GM18873 (cell line): ENCODE results near the gene MACROD2.

ENCODE experiments used
- ATAC-seq: cut with Tn5 transposase; IDR thresholded peaks from one replicate; pipeline ENCODE4 v1.9.1; 2021; ENCODE audit warnings: mild to moderate bottlenecking, moderate library complexity, moderate number of reproducible peaks; ENCODE audit not compliant: unreplicated experiment, low FRiP score

Gene MACROD2

DNA sequence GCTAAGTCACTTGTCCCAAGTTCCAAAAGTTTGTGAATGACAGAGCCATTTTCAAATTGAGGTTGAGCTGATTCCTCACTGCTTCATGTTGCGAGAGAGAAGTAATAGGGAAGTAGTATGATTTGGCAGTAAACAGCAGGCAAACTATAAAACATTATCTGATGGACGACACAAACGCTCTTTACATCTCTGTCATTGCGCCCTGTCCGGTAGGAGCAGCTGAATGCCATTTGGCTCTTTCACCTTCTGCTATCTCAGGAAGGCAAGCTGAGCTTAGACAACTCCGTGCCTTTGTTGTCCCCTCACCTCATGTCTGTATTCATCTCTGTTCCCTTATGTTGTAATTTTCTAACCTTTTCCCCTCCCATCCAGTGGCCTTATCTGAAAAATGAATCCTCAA is 782.8 kb downstream of the MACROD2 start:
- ATAC-seq: no peak

DNA sequence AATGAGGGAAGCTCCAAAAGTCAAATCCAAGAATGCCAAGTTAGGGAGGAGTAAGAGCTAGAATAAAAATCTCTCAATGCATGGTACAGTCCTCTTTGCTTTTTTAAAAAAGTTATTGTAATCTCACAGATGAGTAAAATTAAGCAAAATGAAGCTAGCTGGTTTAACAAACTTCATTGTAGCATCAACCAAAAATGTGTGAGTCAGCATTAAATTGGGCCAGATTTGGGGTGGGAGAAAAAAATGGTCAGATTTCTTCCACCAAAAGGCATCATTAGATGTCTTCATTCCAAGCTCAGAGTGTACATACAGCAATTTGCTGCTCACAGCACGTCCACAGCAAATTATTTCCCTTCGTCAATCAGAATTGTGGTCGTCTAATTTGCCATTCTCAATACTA is 783.6 kb downstream of the MACROD2 start:
- ATAC-seq: no peak

GRCh38 chr20:14780508-14780907 is 785.2 kb downstream of the MACROD2 start:
- no peak for ATAC-seq

GRCh38 chr20:14782731-14783130 is 787.4 kb downstream of the MACROD2 start:
- ATAC-seq: no peak

DNA sequence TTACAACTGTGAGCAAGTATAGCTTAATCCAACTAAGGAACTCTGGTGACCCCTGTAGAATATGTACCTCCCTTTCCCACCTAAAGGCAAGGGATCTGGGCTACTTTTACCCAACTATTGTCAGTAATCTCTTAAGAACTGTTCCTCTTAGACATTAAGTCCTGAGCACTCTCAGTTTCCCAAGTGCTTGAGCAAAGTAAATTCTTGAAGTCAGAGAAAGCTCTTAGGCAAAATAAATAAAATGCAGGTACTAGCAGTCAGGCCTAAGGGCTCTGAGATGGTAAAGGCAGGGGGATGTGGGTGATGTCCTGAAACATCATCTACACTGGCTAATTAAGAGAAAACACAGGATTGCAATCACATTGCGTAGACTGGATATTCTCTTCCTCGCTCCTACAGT is 788.5 kb downstream of the MACROD2 start:
- no peak for ATAC-seq

DNA sequence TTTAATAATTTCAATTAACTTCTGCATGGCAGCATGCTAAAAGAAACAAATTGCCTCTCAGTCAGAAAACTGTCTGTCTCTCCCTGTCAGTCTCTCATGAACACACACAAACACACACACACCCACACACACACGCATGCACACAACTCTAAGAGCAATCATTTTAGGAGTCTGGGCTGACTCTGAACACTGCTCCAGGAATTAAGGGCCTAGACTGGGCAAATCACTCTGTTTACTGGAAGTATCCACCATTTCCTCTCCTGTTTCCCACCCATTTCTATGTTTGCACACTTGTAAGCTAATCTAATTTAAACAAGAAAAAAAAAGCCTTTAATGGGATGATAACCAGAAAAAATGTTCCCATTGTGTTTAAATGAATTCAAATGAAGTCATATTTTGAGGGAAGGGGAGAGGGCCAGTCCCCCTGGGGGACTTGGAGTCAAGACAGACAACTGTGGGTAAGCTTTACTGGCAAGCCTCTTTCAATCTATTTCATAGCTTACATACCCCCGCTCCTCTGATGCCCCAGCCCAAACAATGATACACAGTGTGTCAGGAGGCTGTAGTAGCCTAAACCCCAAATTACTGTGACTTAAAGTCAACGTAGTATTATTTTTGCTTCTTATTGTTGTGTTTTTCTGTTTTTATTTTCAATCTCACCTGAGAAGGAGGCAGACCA is 789.9 kb downstream of the MACROD2 start:
- no peak for ATAC-seq

DNA sequence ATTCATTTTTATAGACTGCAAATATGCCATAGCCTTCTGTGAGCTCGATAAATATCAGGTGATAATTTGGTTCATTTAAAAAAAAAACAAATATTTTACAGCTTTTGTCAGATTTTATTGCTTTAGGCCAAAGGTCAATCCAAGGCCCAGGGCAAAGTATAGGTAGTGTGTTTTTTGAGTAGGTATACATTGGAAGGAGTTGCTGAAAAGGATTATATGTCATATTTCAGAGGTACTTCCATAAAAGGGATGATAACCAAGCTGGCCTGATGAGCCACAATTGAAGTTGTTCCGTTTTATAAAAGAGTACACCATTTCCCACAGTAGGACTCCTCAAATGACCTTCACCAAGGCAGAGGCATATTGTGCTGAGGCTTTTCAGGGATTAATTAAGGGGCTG is 794.9 kb downstream of the MACROD2 start:
- ATAC-seq: no peak

- no peak for ATAC-seq
Measured at GRCh38 chr20:14790771-14791620, 795.7 kb downstream of the MACROD2 start.

DNA sequence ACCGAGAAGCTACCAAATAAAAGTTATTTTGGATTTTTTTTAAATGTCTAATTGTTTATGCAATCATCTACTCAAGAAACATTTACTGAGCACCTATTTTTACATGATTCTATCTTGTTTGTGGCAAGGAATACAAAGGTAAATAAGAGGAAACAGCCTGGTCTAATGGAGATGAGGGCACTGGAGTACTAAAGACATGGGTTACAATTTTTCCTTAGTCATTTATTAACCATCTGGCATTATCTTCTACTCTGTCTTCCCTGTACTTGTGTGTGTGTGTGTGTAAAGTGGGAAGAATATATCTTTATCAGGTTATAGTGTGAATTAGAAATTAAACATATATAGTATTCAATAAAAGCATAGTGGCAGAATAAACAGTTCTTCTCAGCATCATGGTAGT is 797.6 kb downstream of the MACROD2 start:
- ATAC-seq: no peak

DNA sequence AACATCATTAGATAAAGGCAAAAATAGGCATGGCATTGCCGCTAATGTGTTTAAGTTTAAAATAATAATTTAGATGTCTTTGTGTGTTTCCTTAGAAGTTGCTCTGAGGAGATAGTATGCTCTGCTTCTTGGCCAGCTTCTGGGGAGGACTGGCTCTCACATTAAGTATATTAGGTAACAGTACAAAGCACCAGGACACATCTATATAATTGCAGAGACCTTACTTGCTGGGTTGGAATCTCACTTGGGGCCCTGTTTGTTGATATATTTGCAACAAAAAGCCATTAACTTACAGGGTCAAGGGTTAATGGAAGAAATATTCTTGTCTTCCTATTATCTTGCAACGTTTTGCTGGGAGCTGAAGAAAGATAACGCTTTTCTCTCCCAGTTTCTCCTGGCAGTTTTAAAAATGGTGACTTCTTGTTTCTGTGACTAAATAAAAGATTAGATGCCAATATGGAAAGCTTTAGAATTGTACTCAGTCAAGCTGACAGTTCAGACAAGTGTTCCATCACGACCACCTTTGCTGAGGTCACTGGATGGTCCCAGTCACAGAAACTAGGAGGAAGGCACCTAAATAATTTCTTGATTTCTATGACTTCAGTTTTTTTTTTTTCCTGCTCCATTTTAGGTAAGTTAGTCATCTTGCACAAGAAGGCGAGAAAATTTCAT is 804.4 kb downstream of the MACROD2 start:
- ATAC-seq: no peak

DNA sequence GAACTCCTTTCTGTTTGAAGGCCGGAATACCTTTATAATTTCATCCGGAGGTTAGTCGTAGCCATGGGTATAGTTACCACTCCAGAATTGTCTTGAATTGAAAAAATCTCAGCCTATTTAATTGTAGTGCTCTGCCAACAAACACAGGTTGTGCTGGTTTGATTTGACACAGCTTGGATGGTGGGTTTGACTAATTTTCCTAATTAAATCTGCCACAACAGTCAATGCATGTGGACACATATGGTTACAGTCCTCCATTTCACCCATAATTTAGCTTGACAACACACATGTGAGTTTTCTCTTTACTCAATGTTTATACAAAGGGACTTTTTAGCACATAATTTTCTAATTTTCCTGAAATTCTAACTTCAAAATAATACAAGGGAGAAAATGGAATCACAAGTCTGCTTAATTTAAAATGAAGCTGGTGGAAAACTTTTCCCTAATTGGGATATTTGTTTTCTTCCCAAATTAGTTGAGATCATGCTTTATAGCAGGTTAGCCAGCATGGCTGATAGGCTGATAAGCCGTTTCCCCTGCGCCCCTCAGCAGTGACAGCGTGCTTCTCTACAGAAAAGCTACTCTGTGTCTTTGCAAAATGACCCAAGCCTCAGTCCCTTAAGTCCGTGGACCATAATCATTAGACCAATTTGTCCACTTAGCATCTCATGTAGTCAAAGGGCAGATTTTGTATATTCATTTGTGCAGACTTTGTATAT is 805.5 kb downstream of the MACROD2 start:
- ATAC-seq: no peak

- no peak for ATAC-seq
Measured at GRCh38 chr20:14801591-14802325, 806.4 kb downstream of the MACROD2 start.

- no peak for ATAC-seq
Measured at GRCh38 chr20:14807224-14807623, 811.9 kb downstream of the MACROD2 start.

DNA sequence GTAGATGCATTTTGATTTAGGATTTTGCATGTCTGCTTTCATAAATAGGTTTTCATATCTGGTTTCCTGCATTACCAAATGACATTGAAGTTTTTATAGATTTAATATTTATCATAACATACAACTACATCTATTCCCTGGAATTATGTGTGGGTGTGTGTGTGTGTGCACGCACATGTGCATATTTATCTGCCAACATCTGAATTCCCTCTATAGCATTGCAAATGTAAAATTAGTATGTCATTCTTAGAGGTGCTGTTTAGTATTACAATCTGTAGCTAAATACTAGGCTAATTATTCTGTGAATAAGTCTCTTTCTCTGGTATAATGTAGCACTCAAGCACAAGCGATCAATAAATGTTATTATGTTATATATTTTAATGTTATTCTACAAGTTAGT is 820.0 kb downstream of the MACROD2 start:
- ATAC-seq: no peak

GRCh38 chr20:14816471-14816870 is 821.2 kb downstream of the MACROD2 start:
- ATAC-seq: no peak

DNA sequence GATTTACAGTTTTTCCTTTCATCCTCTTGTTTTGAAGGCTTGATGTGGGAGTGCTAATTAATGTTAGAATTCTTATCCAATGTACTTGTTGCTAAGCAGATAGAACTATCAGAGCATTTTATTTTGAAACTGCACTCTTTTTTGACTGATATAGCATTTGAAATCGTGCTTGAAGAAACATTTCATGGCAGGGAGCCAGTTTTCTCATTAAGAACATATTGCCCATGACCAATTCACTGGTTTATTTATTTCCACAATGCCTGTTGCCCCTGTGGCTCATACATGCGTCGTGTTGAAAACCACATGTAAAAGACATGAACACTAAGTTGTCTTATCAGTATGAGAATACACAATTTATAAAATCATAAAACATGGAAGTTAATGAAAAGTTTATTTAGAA is 821.8 kb downstream of the MACROD2 start:
- no peak for ATAC-seq

- no peak for ATAC-seq
Measured at GRCh38 chr20:14820771-14821170, 825.5 kb downstream of the MACROD2 start.

DNA sequence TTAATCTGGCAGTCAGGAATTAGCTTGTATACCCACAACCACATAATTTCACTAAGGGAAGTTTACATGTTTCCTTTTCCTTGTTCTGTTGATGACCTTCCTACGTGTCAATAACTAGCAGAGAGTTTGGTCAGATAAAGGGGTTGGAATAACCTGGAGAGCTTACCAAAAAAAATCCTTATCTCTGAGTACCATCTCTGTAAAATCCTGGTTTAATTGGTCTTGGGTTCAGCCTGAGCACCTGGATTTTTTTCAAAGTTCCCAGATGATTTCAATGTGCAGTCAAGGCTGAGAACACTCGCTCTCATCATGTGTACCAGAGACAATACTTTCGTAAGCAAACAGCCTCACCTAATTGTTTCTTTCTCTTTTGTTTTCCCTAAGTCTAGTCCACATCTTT is 825.9 kb downstream of the MACROD2 start:
- no peak for ATAC-seq

GRCh38 chr20:14824996-14825395 is 829.7 kb downstream of the MACROD2 start:
- no peak for ATAC-seq
